PFSK-1 (cell line): ENCODE data around the gene SLC25A15.

Source experiments
- FOXP2 ChIP-seq: optimal IDR thresholded peaks from 2 replicates; pipeline ENCODE3; 2011; ENCODE audit warnings: borderline replicate concordance, control low read depth, inconsistent platforms; ENCODE audit not compliant: insufficient read depth; ENCODE audit errors: extremely low read length, extremely low read depth
- POLR2AphosphoS5 ChIP-seq: IDR thresholded peaks from 2 replicates; pipeline ENCODE4 v1.6.1; 2012; ENCODE audit warnings: low read depth, mild to moderate bottlenecking, control low read depth, low read length, moderate library complexity
- SIN3A ChIP-seq: IDR thresholded peaks from 2 replicates; pipeline ENCODE4 v1.6.1; 2012; ENCODE audit warnings: mild to moderate bottlenecking, low read length, moderate library complexity, borderline replicate concordance; ENCODE audit not compliant: insufficient read depth
- TAF1 ChIP-seq: IDR thresholded peaks from 2 replicates; pipeline ENCODE4 v1.6.1; 2012; ENCODE audit warnings: low read length, control low read depth, borderline replicate concordance; ENCODE audit not compliant: insufficient read depth
- TF ChIP-seq, protein P1 (sequence below), 2 experiments: IDR thresholded peaks; 2 replicates each; pipeline versions ENCODE4 v1.6.1 to v1.8.0; 2011 to 2012; ENCODE audit warnings: low read depth in 2 of 2, low read length in 2 of 2, control low read depth in 1 of 2, inconsistent platforms in 1 of 2, mild to moderate bottlenecking in 1 of 2, moderate library complexity in 1 of 2; ENCODE audit not compliant: insufficient read depth in 1 of 2

DNA sequence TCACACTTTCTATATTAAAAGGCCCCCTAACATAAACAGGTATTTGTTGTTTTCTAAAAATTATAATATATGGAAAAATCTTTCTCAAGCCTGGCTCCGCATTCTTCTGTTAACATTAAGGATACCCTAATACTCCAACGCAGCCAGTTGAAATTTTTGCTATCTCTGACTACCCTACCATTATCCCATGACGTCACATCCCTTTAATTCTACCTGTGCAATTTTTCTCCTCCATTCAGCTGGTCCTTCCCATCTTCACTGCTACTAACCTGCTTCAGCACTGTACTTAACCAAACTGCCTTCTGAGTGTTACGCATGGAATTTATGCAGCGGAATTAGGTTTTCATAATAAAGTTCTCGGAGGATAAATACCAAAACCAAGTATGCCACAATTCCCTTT, 19.4 kb upstream of the SLC25A15 start:
- TF ChIP-seq POLR2AphosphoS5 (no peak), SIN3A (no peak), TAF1 (no peak), FOXP2 (no peak)
- TF ChIP-seq, protein P1, sequence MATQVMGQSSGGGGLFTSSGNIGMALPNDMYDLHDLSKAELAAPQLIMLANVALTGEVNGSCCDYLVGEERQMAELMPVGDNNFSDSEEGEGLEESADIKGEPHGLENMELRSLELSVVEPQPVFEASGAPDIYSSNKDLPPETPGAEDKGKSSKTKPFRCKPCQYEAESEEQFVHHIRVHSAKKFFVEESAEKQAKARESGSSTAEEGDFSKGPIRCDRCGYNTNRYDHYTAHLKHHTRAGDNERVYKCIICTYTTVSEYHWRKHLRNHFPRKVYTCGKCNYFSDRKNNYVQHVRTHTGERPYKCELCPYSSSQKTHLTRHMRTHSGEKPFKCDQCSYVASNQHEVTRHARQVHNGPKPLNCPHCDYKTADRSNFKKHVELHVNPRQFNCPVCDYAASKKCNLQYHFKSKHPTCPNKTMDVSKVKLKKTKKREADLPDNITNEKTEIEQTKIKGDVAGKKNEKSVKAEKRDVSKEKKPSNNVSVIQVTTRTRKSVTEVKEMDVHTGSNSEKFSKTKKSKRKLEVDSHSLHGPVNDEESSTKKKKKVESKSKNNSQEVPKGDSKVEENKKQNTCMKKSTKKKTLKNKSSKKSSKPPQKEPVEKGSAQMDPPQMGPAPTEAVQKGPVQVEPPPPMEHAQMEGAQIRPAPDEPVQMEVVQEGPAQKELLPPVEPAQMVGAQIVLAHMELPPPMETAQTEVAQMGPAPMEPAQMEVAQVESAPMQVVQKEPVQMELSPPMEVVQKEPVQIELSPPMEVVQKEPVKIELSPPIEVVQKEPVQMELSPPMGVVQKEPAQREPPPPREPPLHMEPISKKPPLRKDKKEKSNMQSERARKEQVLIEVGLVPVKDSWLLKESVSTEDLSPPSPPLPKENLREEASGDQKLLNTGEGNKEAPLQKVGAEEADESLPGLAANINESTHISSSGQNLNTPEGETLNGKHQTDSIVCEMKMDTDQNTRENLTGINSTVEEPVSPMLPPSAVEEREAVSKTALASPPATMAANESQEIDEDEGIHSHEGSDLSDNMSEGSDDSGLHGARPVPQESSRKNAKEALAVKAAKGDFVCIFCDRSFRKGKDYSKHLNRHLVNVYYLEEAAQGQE (IDR thresholded peaks at IDR 0.05; ENCODE audit: insufficient read depth in 1 of 2, low read depth in 2 of 2, low read length in 2 of 2) = no peak
